Jurkat, Clone E6-1 (cell line): ENCODE results near the gene FNIP1. TPM values are rescaled to one million over a fixed set of nuclear protein-coding genes. Genes with fewer than 3 reads are reported as not detected.
"Not testable (repeated sequence)": the region's sequence is repeated elsewhere in the genome, so short reads cannot be mapped to it uniquely, and the experiment has no call there.

Experiments
- DNase-seq: peaks from one replicate; pipeline ENCODE4 v3.0.0-alpha.2; 2011; ENCODE audit warnings: low read depth, low spot score
- H3K4me3 ChIP-seq: 2 replicates; pipeline ENCODE4 v1.5.1; 2011; ENCODE audit warnings: mild to moderate bottlenecking, low read length, control low read depth, moderate library complexity
- polyA plus RNA-seq: library from polyadenylated mRNA; unstranded; fragments of >200 nt; gene quantifications from one replicate; pipeline ENCODE4 v1.2.1, GENCODE V29; 2012; ENCODE audit warnings: missing spikeins; ENCODE audit not compliant: insufficient read length, insufficient read depth

Gene FNIP1
- 6.4 TPM for polyA plus RNA-seq

- peak; percentile 88 for DNase-seq
- H3K4me3 ChIP-seq, result peak within 1 kb of the TSS; percentile 80
These were observed at the start of gene FNIP1 for GRCh38 chr5:131796793-131797693. FNIP1 (minus strand) TSS chr5:131797017; CDS start chr5:131796921, 96 bp downstream.

- DNase-seq, result no peak
- no peak overlapping the region for H3K4me3 ChIP-seq
These were observed 49.7 kb upstream of the FNIP1 start for GRCh38 chr5:131846536-131846935.

GRCh38 chr5:131845828-131846227 lies 49.0 kb upstream of the FNIP1 start:
- DNase-seq, result no peak
- no peak overlapping the region for H3K4me3 ChIP-seq

- DNase-seq, H3K4me3 ChIP-seq: not testable (repeated sequence)
These were observed 46.2 kb upstream of the FNIP1 start for GRCh38 chr5:131842971-131843370.

- not testable (repeated sequence) for DNase-seq, H3K4me3 ChIP-seq
These were observed 35.9 kb upstream of the FNIP1 start for GRCh38 chr5:131832702-131833101.

- DNase-seq, result no peak
- no peak overlapping the region for H3K4me3 ChIP-seq
These were observed 28.7 kb upstream of the FNIP1 start for GRCh38 chr5:131825404-131826013.

- no peak for DNase-seq
These were observed 27.8 kb upstream of the FNIP1 start for GRCh38 chr5:131824631-131825030.

GRCh38 chr5:131821221-131821620 lies 24.4 kb upstream of the FNIP1 start:
- DNase-seq, result no peak
- H3K4me3 ChIP-seq, result no peak overlapping the region

More at GRCh38 chr5:131824631-131825030, 27.8 kb upstream of the FNIP1 start:
- H3K4me3 ChIP-seq, result no peak overlapping the region

- no peak for DNase-seq
- no peak overlapping the region for H3K4me3 ChIP-seq
These were observed 21.3 kb upstream of the FNIP1 start for GRCh38 chr5:131818001-131818724.

GRCh38 chr5:131814990-131815389 lies 18.2 kb upstream of the FNIP1 start:
- DNase-seq, result no peak

GRCh38 chr5:131812371-131813160 lies 15.7 kb upstream of the FNIP1 start:
- no peak for DNase-seq
- H3K4me3 ChIP-seq, result no peak overlapping the region

More at GRCh38 chr5:131814990-131815389, 18.2 kb upstream of the FNIP1 start:
- H3K4me3 ChIP-seq, result no peak overlapping the region

GRCh38 chr5:131810510-131811249 lies 13.9 kb upstream of the FNIP1 start:
- DNase-seq, result no peak

GRCh38 chr5:131795879-131796792 lies 681 bp downstream of the FNIP1 start:
- peak overlapping the region; percentile 80 for H3K4me3 ChIP-seq
- DNase-seq, result no peak

More at GRCh38 chr5:131810510-131811249, 13.9 kb upstream of the FNIP1 start:
- no peak overlapping the region for H3K4me3 ChIP-seq

GRCh38 chr5:131795228-131795627 lies 1.6 kb downstream of the FNIP1 start:
- DNase-seq, result no peak

GRCh38 chr5:131794586-131794985 lies 2.2 kb downstream of the FNIP1 start:
- DNase-seq, result no peak
- H3K4me3 ChIP-seq, result no peak overlapping the region

More at GRCh38 chr5:131795228-131795627, 1.6 kb downstream of the FNIP1 start:
- peak overlapping the region; percentile 80; the same call in 1 of the 2 replicates for H3K4me3 ChIP-seq

GRCh38 chr5:131792896-131793295 lies 3.9 kb downstream of the FNIP1 start:
- peak; percentile 12 for DNase-seq
- no peak overlapping the region for H3K4me3 ChIP-seq

GRCh38 chr5:131791866-131792265 lies 5.0 kb downstream of the FNIP1 start:
- no peak for DNase-seq
- H3K4me3 ChIP-seq, result no peak overlapping the region
